Measurements from ENCODE around the gene SPTBN4.

SPTBN4 gene

GRCh38 chr19:40592170-40592569, 125.4 kb downstream of the SPTBN4 start:
- peak; percentile 58 for DNase-seq
- in situ Hi-C loops (cut with MboI; ENCODE audit: low pct_unique_long_range_greater_than_20kb, low sequenced_read_pairs): no loop called here

GRCh38 chr19:40594255-40594654, 127.5 kb downstream of the SPTBN4 start:
- in situ Hi-C loops (cut with MboI; ENCODE audit: low pct_unique_long_range_greater_than_20kb, low sequenced_read_pairs): no loop called here
- DNase-seq: no peak

GRCh38 chr19:40594657-40595091, 127.9 kb downstream of the SPTBN4 start:
- in situ Hi-C loops (cut with MboI; ENCODE audit: low pct_unique_long_range_greater_than_20kb, low sequenced_read_pairs): no loop called here
- no peak for DNase-seq

- in situ Hi-C loops (cut with MboI; ENCODE audit: low pct_unique_long_range_greater_than_20kb, low sequenced_read_pairs): no loop called here
- DNase-seq: no peak
These were observed 130.0 kb downstream of the SPTBN4 start for GRCh38 chr19:40596608-40597328.

GRCh38 chr19:40597329-40597838, 130.6 kb downstream of the SPTBN4 start:
- in situ Hi-C loops (cut with MboI; ENCODE audit: low pct_unique_long_range_greater_than_20kb, low sequenced_read_pairs): no loop called here

GRCh38 chr19:40598121-40598917, 131.5 kb downstream of the SPTBN4 start:
- peak; percentile 92 for DNase-seq
- in situ Hi-C loops (cut with MboI; ENCODE audit: low pct_unique_long_range_greater_than_20kb, low sequenced_read_pairs): no loop called here

More at GRCh38 chr19:40597329-40597838, 130.6 kb downstream of the SPTBN4 start:
- no peak for DNase-seq

- in situ Hi-C loops (cut with MboI; ENCODE audit: low pct_unique_long_range_greater_than_20kb, low sequenced_read_pairs): no loop called here
- DNase-seq: no peak
These were observed 132.1 kb downstream of the SPTBN4 start for GRCh38 chr19:40598918-40599307.

GRCh38 chr19:40599331-40599901, 132.6 kb downstream of the SPTBN4 start:
- in situ Hi-C loops (cut with MboI; ENCODE audit: low pct_unique_long_range_greater_than_20kb, low sequenced_read_pairs): no loop called here
- peak; percentile 62 for DNase-seq

GRCh38 chr19:40599902-40600569, 133.2 kb downstream of the SPTBN4 start:
- no peak for DNase-seq
- in situ Hi-C loops (cut with MboI; ENCODE audit: low pct_unique_long_range_greater_than_20kb, low sequenced_read_pairs): no loop called here

- DNase-seq: peak; percentile 37
- in situ Hi-C loops (cut with MboI; ENCODE audit: low pct_unique_long_range_greater_than_20kb, low sequenced_read_pairs): no loop called here
These were observed 133.9 kb downstream of the SPTBN4 start for GRCh38 chr19:40600570-40601133.

- no peak for DNase-seq
- in situ Hi-C loops (cut with MboI; ENCODE audit: low pct_unique_long_range_greater_than_20kb, low sequenced_read_pairs): no loop called here
These were observed 134.6 kb downstream of the SPTBN4 start, which contains the start of gene LTBP4 for GRCh38 chr19:40601134-40601974. TSS of gene LTBP4 (plus strand) at chr19:40601369. CDS start at chr19:40601388, 19 bp downstream.

GRCh38 chr19:40603071-40603388, 136.2 kb downstream of the SPTBN4 start:
- in situ Hi-C loops (cut with MboI; ENCODE audit: low pct_unique_long_range_greater_than_20kb, low sequenced_read_pairs): no loop called here
- no peak for DNase-seq

GRCh38 chr19:40603389-40604170, 136.8 kb downstream of the SPTBN4 start:
- DNase-seq: peak; percentile 99
- in situ Hi-C loops (cut with MboI; ENCODE audit: low pct_unique_long_range_greater_than_20kb, low sequenced_read_pairs): no loop called here

GRCh38 chr19:40604171-40604646, 137.4 kb downstream of the SPTBN4 start:
- in situ Hi-C loops (cut with MboI; ENCODE audit: low pct_unique_long_range_greater_than_20kb, low sequenced_read_pairs): no loop called here
- no peak for DNase-seq

GRCh38 chr19:40604647-40605215, 137.9 kb downstream of the SPTBN4 start:
- peak; percentile 20 for DNase-seq
- in situ Hi-C loops (cut with MboI; ENCODE audit: low pct_unique_long_range_greater_than_20kb, low sequenced_read_pairs): no loop called here

- in situ Hi-C loops (cut with MboI; ENCODE audit: low pct_unique_long_range_greater_than_20kb, low sequenced_read_pairs): no loop called here
- DNase-seq: peak; percentile 78
These were observed 138.6 kb downstream of the SPTBN4 start for GRCh38 chr19:40605216-40605971.
